Middle frontal gyrus (tissue), 1 donor: ENCODE results near the gene CROCC2.

Experiments used
- DNase-seq: peaks from one replicate; pipeline ENCODE4 v3.0.0-alpha.2; 2015; ENCODE audit warnings: low spot score; ENCODE audit errors: extremely low spot score

CROCC2 gene

DNA sequence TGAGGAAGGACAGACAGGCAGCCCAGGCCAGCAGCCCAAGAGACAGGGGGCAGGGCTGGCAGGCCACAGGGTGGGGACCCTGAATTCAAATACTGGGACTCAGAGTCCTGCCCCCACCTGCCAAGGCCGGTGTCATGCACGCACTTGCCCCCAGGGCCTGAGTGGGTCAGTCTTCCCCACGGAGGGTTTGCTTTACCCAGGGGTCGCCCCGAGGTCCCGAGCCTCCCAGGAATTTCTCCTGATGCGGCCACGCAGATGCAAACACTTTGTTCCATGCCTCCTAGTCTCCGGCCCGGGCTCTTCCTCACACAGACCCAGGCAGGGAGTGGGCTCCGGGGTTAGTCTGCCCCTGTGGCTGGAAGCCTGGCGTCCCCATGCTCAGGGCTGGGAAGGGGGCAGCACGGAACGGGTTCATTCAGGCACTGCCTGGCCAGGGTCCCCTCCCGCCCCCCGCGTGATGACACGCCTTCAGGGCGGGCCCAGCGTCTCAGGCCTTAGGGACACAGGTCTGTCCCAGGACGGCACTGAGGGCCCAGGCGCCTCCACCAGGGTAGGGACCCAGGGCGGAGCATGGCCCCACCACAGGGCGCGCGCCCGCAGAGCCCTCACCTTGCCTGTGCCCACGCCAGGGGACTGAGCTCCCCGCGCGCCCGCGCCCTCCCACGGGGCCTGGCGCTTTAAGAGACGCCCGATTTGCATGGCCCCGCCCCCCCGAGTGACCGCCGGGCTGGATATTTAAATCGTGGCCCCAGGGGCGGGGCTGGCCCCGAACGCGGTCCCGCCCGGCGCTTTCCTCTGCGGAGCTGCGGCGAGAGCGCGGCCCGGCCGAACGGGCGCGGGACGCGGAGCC, 91.9 kb downstream of the CROCC2 start, which contains the start of gene SNED1:
Gene SNED1 (plus strand): TSS at position 763 of the 850 bp plus-strand sequence. CDS start 220 bp downstream, outside the sequence.
- DNase-seq = no peak

DNA sequence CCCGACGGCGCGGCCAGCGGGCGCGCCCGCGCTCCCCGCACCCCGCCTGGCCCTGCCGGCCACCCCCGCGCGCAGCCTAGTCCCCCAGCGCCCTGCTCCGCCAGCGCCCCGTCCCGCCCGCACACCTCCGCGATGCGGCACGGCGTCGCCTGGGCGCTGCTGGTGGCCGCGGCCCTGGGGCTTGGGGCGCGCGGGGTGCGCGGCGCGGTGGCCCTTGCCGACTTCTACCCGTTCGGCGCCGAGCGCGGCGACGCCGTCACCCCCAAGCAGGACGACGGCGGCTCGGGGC, 92.5 kb downstream of the CROCC2 start:
- no peak for DNase-seq

- no peak for DNase-seq
Measured at GRCh38 chr2:240998995-240999791, 93.1 kb downstream of the CROCC2 start.

DNA sequence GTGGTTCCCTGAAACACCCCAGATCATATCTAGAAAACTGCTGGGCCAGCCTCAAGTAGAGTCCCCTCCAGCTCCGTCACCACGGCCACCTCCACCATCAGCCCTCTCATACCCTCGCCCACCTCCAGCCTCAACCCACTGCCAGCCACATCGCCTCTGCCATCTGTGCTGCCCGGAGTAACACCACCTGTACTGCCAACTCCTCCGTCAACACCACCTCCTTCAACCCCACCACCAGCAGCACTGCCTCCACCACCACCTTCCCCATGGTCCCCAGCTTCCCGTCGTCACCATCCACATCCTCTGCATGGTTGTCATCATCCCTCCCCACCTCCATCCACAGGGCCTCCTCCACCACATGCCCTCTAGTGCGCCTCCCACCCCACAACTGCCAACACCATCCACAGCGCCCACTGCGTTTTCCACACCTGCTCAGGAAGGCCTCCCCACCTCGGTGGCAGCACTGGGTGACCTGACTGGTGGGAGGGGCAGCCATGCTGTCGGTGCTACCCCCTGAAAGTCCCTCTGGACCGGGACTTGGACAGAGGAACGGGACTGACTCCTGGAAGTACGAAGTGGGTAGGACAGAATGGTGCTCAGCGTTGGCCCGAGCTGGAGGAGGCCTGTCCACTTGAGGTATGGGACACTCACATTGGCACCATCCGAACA, 93.9 kb downstream of the CROCC2 start:
- no peak for DNase-seq

DNA sequence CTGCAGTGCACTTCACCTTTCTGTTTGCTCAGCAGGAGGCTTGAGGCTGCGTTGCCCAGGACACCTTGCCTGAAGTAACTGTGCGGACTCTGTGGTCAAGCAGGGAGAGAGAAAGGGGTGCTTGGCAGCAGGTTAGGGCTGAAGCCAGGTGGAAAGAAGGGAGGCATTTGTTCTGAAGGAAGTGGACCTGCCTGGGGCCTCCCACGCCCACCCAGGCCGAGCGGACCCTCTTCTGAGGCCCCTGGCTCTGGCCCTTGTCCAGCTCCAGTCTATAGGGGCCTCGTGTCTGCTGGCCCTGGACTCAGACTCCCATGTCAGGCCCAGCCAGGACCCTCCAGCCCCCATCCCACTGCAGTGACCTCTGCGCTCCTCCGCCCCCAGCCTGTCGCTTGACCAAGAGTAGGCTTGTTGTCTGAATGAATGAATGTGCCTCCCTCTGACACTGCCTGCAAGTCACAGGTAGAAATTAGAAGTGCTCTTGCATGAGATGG, 94.7 kb downstream of the CROCC2 start:
- no peak for DNase-seq

DNA sequence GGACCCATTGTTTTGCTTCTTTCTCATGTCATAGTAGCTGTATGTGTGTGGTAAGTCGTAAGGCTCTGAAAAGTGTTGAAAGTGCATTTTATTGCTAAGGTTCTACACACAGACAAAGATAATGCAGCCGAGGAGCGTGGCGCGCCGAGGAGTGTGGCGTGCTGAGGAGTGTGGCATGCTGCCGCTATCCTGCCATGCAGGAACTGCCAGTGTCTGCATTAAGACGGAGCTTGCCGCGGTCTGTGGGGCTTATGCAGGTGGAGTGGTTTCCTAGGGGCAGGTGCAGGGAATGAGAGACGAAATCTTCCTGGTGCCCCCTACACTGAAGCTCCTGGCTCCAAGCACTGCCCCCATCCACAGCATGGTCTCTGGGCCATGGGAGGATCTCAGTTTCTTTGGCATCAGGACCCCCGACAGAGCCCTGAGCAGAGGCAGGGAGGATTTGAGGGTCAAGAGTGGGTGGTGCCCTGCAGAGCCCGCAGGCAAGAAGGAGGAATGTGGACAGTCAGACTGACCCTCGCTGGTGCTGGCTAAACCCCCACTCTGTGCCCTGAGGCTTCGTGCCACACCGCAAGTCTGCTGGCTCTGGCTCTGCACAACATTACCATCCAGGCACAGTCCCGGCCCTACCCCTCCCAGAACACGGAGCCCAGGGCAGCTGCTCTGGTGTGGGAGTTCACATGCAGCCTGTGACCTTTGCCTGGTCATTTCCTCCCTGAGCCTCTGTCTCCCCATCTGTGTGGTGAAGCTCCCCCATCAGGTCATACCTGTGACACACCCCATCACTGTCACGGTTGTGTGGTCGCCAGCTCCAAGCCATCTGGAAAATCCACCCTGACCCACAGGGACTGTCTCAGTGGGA, 95.5 kb downstream of the CROCC2 start:
- DNase-seq = no peak

GRCh38 chr2:241002275-241003046, 96.3 kb downstream of the CROCC2 start:
- no peak for DNase-seq

GRCh38 chr2:241003047-241003360, 96.9 kb downstream of the CROCC2 start:
- no peak for DNase-seq

- DNase-seq = no peak
Measured at GRCh38 chr2:241003369-241003768, 97.2 kb downstream of the CROCC2 start.

- DNase-seq = no peak
Measured at GRCh38 chr2:241003830-241004564, 97.9 kb downstream of the CROCC2 start.

GRCh38 chr2:241005569-241005968, 99.4 kb downstream of the CROCC2 start:
- no peak for DNase-seq

GRCh38 chr2:241006412-241006811, 100.3 kb downstream of the CROCC2 start:
- DNase-seq = no peak

DNA sequence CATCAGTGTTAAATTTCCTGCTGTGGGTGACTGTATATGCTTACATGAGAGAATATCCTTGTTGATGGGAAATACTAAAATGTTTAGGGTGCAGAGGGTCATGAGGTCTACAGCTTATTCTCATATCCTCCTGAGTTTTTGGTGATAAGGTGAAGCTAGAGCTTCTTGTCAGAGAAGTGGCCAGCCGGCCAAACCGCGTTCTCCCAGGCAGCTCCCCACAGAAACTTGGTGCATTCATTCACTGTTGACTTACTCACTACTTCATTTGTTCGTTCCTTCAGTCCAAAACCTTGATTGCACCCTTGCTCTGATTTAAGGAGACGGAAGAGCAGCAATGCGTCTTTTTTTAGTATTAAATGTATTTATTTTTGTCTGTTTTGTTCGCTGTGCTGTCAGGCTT, 101.0 kb downstream of the CROCC2 start:
- no peak for DNase-seq

DNA sequence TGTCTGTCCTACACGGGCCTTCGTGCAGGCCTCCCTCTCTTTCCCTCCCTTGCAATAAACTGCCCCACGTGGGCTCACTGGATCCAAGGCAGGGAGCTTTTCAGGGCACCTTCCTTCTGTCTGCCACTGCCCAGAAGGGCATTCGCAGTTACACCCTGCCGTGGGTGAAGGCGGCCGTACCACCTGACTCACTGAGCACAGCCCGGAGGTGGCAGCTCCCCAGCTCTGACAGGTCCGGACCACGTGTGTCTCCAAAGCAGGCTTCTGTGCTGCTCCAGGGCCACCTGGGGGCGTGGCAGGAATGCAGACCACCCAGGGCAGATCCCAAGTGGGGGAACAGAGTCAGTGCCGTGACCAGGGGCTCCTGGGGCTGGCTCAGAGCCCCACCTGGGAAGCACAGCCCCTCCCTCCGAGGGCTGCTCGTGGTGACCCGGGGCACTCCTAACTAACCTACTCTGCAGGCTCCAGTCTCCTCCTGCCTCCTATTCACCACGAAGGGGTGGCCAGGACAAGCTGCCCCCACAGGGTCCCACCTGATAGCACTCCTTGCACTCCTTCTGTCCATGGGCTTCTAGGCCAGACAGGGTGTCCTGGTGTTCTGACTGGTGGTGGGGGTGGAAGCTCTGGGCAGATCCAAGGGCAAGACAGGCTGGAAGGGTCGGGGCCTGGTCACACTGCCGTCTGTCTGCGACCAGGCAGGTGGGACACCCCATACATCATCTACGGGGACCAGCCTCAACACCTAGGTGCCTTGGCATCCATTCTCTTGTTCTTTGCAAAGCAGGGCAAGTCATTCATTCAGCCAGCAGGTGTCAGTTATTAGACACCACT, 102.0 kb downstream of the CROCC2 start:
- no peak for DNase-seq

GRCh38 chr2:241008711-241009121, 102.6 kb downstream of the CROCC2 start:
- DNase-seq = no peak

DNA sequence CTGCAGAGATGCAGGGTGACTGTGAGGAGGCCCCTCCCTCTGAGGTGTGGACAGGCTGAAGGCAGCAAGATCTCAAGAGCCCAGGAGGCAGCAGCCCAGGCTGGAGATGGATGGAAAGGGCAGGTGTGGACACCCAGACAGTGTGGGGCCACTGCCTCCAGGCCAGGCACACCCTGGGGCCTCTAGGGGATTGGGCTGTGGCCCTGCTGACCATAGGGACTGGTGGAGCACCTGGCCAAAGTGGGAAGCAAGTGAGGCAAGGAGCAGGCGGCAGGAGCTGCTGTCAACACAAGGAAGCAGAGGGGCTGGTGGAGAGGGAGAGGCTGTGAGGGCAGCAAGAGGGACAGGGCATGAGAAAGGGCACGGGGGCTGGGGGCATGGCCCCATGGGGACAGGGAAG, 103.1 kb downstream of the CROCC2 start:
- no peak for DNase-seq

- no peak for DNase-seq
Measured at GRCh38 chr2:241009601-241010530, 103.7 kb downstream of the CROCC2 start.
